OCI-LY1 (cell line): Measurements from ENCODE around the gene OPTC.

Source experiments
- EZH2 ChIP-seq: fragments of 200-600 bp; sonication (generic), shearing (Covaris generic); IDR thresholded peaks from 2 replicates; pipeline ENCODE4 v1.8.0; 2017; ENCODE audit warnings: borderline replicate concordance, mixed run types, mild to moderate bottlenecking, antibody characterized with exemption, low read length, moderate library complexity, mixed read lengths
- TF ChIP-seq, protein P1 (sequence below): fragments of 200-600 bp; sonication (generic), shearing (Covaris generic); IDR thresholded peaks from 2 replicates; pipeline ENCODE4 v1.5.1; 2017; ENCODE audit warnings: mild to moderate bottlenecking, antibody characterized with exemption, low read length, moderate library complexity, mixed read lengths

DNA sequence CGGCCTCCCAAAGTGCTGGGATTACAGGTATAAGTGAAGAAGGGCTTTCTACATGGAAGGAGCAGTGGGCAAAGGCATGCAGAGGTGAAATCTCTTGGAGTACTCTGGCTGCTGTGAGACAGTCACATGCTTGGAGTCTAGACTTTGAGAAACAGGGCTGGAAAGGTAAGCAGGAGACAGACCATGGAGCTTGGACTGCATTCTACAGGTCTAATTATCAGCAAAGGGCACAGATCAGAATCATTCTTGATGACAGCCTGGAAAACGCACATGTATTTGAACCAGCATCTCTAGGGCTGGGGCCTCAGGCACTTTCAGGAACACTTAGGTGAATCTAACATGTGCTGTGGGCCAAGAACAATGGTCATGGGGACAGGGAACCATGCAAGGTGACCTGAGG is 25.6 kb upstream of the OPTC start:
- TF ChIP-seq, protein P1, sequence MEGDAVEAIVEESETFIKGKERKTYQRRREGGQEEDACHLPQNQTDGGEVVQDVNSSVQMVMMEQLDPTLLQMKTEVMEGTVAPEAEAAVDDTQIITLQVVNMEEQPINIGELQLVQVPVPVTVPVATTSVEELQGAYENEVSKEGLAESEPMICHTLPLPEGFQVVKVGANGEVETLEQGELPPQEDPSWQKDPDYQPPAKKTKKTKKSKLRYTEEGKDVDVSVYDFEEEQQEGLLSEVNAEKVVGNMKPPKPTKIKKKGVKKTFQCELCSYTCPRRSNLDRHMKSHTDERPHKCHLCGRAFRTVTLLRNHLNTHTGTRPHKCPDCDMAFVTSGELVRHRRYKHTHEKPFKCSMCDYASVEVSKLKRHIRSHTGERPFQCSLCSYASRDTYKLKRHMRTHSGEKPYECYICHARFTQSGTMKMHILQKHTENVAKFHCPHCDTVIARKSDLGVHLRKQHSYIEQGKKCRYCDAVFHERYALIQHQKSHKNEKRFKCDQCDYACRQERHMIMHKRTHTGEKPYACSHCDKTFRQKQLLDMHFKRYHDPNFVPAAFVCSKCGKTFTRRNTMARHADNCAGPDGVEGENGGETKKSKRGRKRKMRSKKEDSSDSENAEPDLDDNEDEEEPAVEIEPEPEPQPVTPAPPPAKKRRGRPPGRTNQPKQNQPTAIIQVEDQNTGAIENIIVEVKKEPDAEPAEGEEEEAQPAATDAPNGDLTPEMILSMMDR = no peak
- no peak for TF ChIP-seq EZH2
